Endothelial cell (in vitro differentiated cells): ENCODE data around the gene CACNA2D3. TPM values are rescaled to one million over a fixed set of nuclear protein-coding genes. Genes with fewer than 3 reads are reported as not detected.

Experiments
- DNase-seq: peaks from one replicate; pipeline ENCODE4 v3.0.0; 2021; ENCODE audit warnings: low spot score
- H3K27ac Mint-ChIP-seq: one replicate; pipeline ENCODE4 v1.8.0; 2021; ENCODE audit warnings: mixed read lengths, inconsistent platforms; ENCODE audit not compliant: unreplicated experiment
- H3K27me3 Mint-ChIP-seq: one replicate; pipeline ENCODE4 v1.8.0; 2021; ENCODE audit warnings: mild to moderate bottlenecking, moderate library complexity, mixed read lengths, inconsistent platforms; ENCODE audit not compliant: unreplicated experiment
- H3K36me3 Mint-ChIP-seq: one replicate; pipeline ENCODE4 v1.8.0; 2021; ENCODE audit warnings: mild to moderate bottlenecking, low read depth, mixed read lengths, inconsistent platforms; ENCODE audit not compliant: unreplicated experiment
- H3K4me1 Mint-ChIP-seq: one replicate; pipeline ENCODE4 v1.8.0; 2021; ENCODE audit warnings: mild to moderate bottlenecking, mixed read lengths, inconsistent platforms; ENCODE audit not compliant: unreplicated experiment
- H3K4me3 Mint-ChIP-seq: one replicate; pipeline ENCODE4 v1.8.0; 2021; ENCODE audit warnings: mild to moderate bottlenecking, mixed read lengths, inconsistent platforms; ENCODE audit not compliant: unreplicated experiment
- H3K9me3 Mint-ChIP-seq: one replicate; pipeline ENCODE4 v1.8.0; 2021; ENCODE audit warnings: mixed read lengths, inconsistent platforms; ENCODE audit not compliant: unreplicated experiment
- total RNA-seq: library from RNA; stranded (reverse); fragmentation: NEBNext Ultra II Directional; extraction: Animal tissue kit (Norgen Biotek cat#: 25700); gene quantifications from one replicate; pipeline ENCODE4 v1.2.1, GENCODE V29; 2021; ENCODE audit not compliant: unreplicated experiment
- TF ChIP-seq, protein P1 (sequence below): fragments of 200-600 bp; sonication (generic); IDR thresholded peaks from one replicate; pipeline ENCODE4 v1.5.0; 2021; ENCODE audit warnings: antibody characterized with exemption; ENCODE audit not compliant: unreplicated experiment

Gene CACNA2D3
- total RNA-seq, 1 donor from 2014 or later, result 0.46 TPM

DNA sequence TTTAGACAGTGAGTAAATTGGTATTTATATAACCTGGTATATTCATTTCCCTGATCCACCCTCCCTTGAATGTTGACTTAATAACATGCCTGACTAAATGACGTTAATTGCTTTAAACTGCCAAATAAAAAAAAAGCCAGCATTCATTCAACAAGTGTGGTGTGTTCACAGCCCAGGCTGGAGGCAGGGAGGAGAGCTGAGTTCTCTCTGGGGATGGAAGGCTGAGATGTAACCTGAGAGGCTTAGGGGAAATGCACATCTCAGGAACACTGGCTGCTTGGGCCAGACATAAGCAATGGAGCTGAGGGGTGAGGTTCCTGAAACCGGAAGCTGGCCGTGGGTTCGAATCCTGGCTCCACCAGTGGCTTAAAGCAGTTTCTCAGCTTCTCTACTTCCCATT, 17.3 kb downstream of the CACNA2D3 start:
- no peaks in the 10 kb centered on the region for H3K36me3 Mint-ChIP-seq
- H3K27me3 Mint-ChIP-seq, result peaks cover 4% of the 10 kb centered on the region
- DNase-seq, result no peak
- no peak overlapping the region for H3K27ac Mint-ChIP-seq
- TF ChIP-seq, protein P1, sequence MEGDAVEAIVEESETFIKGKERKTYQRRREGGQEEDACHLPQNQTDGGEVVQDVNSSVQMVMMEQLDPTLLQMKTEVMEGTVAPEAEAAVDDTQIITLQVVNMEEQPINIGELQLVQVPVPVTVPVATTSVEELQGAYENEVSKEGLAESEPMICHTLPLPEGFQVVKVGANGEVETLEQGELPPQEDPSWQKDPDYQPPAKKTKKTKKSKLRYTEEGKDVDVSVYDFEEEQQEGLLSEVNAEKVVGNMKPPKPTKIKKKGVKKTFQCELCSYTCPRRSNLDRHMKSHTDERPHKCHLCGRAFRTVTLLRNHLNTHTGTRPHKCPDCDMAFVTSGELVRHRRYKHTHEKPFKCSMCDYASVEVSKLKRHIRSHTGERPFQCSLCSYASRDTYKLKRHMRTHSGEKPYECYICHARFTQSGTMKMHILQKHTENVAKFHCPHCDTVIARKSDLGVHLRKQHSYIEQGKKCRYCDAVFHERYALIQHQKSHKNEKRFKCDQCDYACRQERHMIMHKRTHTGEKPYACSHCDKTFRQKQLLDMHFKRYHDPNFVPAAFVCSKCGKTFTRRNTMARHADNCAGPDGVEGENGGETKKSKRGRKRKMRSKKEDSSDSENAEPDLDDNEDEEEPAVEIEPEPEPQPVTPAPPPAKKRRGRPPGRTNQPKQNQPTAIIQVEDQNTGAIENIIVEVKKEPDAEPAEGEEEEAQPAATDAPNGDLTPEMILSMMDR, result no peak
- H3K4me1 Mint-ChIP-seq, result no peaks in the 10 kb centered on the region
- no peaks in the 10 kb centered on the region for H3K9me3 Mint-ChIP-seq
- H3K4me3 Mint-ChIP-seq, result no peak overlapping the region

DNA sequence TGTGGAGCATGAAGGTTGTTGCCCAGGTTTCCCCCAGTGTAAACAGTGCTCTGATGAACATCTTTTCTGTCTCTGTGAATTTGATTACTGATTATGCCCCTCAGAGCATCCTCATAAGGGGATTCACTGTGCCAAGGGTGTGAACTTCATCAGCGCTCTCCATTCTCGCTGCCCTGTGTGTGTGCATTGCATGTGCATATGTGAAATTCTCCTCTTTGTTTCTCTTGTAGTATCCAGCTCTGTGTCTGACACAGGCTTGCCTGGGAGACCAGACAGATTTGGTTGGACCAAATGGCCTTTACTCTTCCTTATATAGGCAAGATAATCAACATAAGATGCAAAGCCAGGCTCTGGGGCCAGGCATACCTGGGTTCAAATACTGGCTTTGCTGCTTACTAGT, 21.9 kb downstream of the CACNA2D3 start:
- H3K4me3 Mint-ChIP-seq, result no peak overlapping the region
- peaks cover 4% of the 10 kb centered on the region for H3K27me3 Mint-ChIP-seq
- no peaks in the 10 kb centered on the region for H3K36me3 Mint-ChIP-seq
- no peak overlapping the region for H3K27ac Mint-ChIP-seq
- no peaks in the 10 kb centered on the region for H3K9me3 Mint-ChIP-seq
- no peak for DNase-seq
- H3K4me1 Mint-ChIP-seq, result no peaks in the 10 kb centered on the region
- TF ChIP-seq, protein P1, result no peak

GRCh38 chr3:54146506-54147239, 24.3 kb downstream of the CACNA2D3 start:
- Mint-ChIP-seq H3K27ac (no peak overlapping the region), H3K36me3 (no peaks in the 10 kb centered on the region), H3K4me3 (no peak overlapping the region), H3K4me1 (no peaks in the 10 kb centered on the region), H3K9me3 (no peaks in the 10 kb centered on the region), H3K27me3 (peaks cover 4% of the 10 kb centered on the region)
- peak; percentile 71 for DNase-seq
- TF ChIP-seq, protein P1, result peak; percentile 46

GRCh38 chr3:54150864-54151467, 28.6 kb downstream of the CACNA2D3 start:
- Mint-ChIP-seq H3K4me3 (no peak overlapping the region), H3K4me1 (no peaks in the 10 kb centered on the region), H3K27me3 (no peaks in the 10 kb centered on the region), H3K36me3 (no peaks in the 10 kb centered on the region), H3K27ac (no peak overlapping the region), H3K9me3 (no peaks in the 10 kb centered on the region)
- TF ChIP-seq, protein P1, result no peak
- DNase-seq, result no peak

GRCh38 chr3:54153477-54153876, 31.1 kb downstream of the CACNA2D3 start:
- Mint-ChIP-seq H3K27me3 (no peaks in the 10 kb centered on the region), H3K4me3 (no peak overlapping the region), H3K27ac (no peak overlapping the region), H3K4me1 (peaks cover 6% of the 10 kb centered on the region), H3K9me3 (no peaks in the 10 kb centered on the region), H3K36me3 (no peaks in the 10 kb centered on the region)
- no peak for DNase-seq
- TF ChIP-seq, protein P1, result no peak
